Stimulated activated CD8-positive, alpha-beta memory T cell treated with anti-CD3 and anti-CD28 coated beads, Interleukin-15, amount 100 ng/mL, for 1 hour (primary cell): Measurements from ENCODE around the gene PVRIG.
"Not testable (repeated sequence)": the region's sequence is repeated elsewhere in the genome, so short reads cannot be mapped to it uniquely, and the experiment has no call there.

Experiments used
- DNase-seq: peaks from one replicate; pipeline ENCODE4 v3.0.0-alpha.2; 2020; ENCODE audit warnings: low read depth

The PVRIG gene

DNA sequence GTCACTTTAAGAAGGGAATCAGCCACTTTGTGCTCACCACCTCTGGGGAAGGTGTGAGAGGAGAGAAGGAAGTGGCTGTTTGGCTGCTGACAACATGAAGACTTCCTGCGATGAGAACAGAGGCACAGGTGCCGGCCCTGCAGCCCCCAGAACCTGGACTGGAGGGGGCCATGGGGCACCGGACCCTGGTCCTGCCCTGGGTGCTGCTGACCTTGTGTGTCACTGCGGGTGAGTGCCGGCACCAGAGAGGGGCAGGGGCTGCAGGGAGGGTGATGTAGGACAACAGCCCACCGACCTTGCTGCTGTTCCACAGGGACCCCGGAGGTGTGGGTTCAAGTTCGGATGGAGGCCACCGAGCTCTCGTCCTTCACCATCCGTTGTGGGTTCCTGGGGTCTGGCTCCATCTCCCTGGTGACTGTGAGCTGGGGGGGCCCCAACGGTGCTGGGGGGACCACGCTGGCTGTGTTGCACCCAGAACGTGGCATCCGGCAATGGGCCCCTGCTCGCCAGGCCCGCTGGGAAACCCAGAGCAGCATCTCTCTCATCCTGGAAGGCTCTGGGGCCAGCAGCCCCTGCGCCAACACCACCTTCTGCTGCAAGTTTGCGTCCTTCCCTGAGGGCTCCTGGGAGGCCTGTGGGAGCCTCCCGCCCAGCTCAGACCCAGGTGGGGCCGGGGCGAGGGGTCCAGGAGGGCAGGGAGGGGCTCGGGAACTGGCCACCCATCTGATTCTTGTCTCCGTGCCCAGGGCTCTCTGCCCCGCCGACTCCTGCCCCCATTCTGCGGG, at the start of gene PVRIG:
PVRIG (plus strand) TSS at position 149 of the 785 bp plus-strand sequence; CDS start at position 171, 22 bp downstream.
- DNase-seq: not testable (repeated sequence)

GRCh38 chr7:100170101-100170897, 49.5 kb upstream of the PVRIG start:
- DNase-seq: no peak

DNA sequence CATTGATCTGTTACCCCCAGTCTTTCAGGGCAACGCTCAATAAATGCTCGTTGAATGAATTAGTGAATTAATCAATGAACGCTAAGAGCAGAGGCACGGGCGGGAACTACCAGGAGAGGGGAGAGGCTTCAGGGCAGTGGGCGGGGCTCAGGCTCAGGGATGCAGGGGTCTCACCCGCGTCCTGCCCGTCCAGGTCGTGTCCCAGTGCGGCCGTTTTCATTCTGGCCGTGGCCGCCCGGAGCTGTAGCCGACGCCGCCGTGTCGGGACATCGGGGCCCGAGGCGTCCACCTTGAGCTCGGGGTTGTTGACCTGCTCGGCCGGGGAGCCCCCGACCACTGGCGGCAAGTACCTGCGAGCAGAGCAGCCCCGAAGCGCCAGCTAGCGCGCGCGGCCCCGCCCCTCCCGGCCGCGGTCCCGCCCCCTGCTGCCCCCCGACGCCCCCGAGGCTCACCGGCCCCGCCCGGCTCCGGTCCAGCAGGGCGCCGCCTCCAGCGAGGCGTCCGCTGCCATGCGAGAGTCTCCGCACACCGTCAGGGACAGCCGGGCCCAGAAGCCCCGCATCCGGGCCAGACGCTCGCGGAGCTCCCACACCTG, 48.6 kb upstream of the PVRIG start:
- DNase-seq: no peak

DNA sequence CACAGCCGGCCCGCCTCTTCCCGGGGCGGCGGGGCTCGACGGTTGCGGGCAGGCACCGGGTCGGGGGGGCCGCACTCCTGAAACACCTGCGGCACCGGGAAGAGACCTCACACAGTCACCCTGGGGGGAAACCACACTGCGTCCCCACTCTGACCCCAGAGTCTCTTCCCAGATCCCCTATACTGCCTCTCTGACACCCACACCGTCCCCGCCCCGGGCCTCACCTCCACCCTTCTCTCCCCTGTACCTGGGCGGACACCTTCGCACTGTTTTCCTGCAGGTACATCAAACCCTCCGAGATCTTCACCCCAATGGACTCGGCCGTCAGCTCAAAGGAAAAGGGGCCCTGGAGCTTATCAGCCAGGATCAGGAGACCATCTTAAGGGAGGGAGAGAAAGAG, 47.9 kb upstream of the PVRIG start:
- no peak for DNase-seq

GRCh38 chr7:100173806-100174495, 45.8 kb upstream of the PVRIG start:
- no peak for DNase-seq

- DNase-seq: no peak
Observed at GRCh38 chr7:100174582-100174981, 45.2 kb upstream of the PVRIG start.

DNA sequence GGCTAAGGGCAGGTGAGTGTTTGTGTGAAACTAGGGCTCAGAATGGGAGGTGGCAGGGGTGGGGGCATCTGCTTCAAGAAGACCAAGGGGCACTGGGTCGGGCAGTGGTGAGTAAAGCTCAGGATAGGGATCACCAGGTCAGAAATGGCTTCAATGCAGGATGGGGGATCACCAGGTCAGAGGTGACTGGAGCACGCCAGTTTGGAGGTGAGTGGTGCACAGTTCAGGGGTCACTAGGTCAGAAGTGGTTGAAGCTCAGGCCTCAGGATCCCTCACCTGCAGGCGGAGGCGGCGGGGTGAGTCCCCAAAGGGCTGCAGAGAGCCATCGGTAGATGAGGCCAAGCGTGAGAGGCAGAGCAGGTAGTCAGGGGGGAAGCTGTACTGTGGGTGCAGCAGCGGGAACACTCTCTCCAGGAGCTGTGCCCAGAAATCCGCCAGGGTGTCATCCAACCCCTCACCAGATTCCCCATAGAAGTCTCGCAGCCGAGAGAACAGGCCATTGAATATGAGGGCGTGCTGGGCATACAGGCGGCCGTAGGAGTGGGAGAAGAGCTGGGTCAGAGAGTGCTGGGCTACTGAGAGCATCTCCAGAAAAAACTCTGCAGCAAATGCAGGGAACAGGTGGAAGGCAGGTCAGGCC, 44.3 kb upstream of the PVRIG start:
- no peak for DNase-seq

DNA sequence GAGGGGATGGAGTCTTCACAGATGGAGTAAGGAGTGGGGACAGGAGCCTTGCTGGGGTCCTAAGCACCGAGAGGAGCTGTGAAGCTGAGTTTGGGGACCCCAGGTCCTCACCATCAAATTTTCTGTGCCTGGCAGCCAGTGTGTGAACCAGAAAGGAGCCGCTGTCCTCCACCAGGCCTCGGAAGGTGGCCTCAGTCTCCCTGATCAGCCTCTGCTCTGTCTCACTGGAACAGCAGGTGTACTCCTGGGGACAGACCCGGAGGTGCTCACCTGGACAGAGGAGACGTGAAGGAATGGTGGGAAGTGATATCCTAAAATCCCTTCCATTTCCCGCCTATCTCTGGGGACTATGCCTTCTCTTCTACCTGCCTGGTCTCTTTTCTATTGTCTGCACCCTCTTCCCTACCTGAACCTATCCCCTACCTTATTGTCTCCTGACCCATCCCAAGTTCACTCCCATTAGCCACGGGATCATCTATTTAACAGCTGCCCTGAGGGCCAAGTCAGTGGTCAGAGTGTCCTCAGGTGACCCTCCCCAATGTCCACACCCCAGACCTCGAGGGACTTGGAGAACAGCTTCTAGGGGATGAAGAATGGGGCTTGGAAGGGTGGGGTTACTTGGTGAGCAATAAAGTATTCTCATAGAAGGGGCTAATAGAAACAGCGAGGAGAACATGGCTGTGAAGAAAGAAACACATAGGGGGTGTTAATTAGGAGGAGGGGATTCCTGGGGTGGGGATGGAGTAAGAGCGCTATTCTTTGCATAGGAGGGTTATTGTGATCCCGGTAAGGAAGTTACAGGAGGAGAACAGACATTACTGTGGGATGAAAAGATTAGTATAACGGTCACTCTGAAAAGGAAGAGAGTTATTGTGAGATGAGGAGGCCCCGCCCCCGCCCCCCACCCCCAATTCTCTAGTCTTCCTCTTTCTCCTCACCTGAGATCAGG, 43.4 kb upstream of the PVRIG start:
- no peak for DNase-seq

GRCh38 chr7:100177045-100178001, 42.4 kb upstream of the PVRIG start, which contains the start of the genes GPC2 and STAG3:
GPC2 (minus strand) TSS chr7:100177381; CDS start chr7:100177199, 182 bp downstream.
STAG3 (plus strand) TSS chr7:100177918; CDS start chr7:100180557, 2,639 bp downstream.
- peak; percentile 93 for DNase-seq

GRCh38 chr7:100180084-100180483, 39.7 kb upstream of the PVRIG start:
- not testable (repeated sequence) for DNase-seq

DNA sequence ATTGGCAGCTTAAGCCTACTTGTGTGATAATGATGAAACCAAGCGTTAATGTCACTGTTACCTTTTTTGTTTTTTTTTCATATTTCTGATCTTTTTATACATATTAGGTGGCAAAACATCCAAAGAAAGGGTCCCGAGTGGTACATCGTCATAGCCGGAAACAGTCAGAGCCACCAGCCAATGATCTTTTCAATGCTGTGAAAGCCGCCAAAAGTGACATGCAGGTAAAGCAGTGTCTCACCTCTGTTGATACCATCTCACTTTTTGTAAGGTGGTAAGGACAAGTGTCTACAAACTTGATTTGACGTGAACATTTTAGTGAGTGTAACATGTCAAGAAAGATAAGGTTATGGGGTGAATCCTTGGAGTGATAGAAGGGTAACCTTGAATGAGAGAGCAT, 37.1 kb upstream of the PVRIG start:
- not testable (repeated sequence) for DNase-seq

- not testable (repeated sequence) for DNase-seq
Observed at GRCh38 chr7:100183090-100183489, 36.7 kb upstream of the PVRIG start.

DNA sequence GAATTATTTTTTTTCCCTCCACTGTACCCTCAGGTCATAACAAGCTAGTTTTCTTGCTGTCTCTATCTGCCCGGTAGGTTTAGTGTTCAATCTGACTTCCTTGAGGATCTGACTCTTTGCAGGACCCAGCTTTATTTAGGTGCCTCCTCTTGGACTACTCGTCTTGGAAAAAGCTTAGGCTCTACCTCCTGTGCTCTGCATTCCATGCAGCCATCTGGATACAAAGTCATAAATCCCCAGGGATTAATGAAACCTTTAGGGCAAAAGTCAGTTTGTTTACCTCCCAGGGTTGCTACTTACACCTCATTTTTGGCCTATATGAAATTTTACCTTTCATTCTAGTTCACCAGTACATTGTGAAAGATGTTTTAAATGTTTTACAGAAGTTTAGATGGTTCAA, 34.0 kb upstream of the PVRIG start:
- DNase-seq: no peak

DNA sequence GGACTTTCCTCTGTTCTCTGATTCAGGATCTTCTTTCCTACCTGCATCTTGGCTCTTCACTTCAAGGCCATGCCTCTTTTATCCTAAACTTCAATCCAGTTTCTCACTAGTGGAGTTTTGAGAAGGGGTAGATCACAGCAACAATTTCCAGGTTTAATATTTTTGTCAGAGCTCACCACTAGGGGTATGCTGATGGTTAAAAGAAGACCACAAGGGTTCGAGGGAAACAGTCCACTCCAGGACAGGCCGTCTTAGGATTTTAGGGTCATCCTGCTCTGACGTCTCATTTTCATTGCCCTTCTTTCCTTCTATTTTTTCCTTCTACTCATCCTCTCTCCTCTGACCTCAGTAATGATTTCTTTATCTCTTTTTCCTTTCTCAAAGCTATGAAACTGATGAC, 30.7 kb upstream of the PVRIG start:
- DNase-seq: no peak

DNA sequence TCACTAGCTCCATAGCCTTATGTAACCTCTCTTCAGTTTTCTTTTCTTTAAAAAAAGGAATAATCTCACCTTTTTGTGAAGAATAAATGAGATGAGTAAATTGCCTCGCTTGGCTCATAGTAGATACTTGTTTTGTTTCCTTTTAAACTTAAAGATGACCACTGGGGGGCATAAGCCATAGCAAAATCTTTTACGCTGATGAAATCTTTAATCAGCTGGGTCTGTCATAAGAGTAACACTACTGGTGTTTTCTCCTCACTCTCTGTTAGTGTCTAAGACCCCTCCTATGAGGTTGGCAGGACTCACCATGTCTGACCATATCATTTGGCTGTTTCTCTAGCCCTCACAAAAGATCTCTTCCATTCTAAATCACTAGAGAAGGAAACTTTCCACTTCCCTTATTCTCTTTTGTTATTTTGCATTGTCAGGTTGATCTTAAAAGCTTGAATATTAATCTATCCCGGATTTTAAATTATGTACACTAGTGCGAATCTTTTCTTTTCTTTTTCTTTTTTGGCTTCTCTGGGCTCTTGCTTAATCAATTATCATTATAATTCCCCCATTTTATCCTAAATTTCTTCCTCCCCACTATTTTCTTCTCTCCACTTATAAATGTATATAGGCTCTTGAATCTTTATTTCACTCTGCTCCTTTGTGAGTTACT, 29.6 kb upstream of the PVRIG start:
- DNase-seq: no peak

DNA sequence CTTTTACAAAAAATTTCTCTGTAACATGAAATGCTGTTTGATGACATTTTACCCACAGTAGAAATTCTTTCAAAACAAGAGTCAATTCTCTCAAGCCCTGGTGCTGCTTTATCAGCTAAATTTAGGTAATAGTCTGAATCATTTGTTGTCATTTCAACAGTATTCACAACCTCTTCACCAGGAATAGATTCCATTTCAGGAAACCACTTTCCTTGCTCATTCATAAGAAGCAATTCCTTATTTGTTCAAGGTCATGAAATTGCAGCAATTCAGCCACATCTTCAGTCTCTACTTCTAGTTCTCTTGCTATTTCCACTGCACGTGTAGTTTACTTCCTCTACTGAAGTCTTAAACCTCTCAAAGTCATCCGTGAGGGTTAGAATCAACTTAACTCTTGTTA, 28.0 kb upstream of the PVRIG start:
- no peak for DNase-seq

- not testable (repeated sequence) for DNase-seq
Observed at GRCh38 chr7:100192281-100192862, 27.4 kb upstream of the PVRIG start.

DNA sequence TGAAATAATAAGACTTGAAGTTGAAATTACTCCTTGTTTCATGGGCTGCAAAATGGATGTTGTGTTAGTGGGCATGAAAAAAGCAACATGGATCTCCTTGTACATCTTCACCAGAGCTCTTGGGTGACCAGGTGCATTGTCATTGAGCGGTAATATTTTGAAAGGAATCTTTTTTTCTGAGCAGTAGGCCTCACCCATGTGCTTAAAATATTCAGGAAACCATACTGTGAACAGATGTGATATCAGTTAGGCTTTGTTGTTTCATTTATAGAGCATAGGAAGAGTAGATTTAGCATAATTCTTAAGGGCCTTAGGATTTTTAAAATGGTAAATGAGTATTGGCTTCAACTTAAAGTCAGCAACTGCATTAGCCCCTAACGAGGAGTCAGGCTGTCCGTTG, 26.8 kb upstream of the PVRIG start:
- no peak for DNase-seq
